Measurements from ENCODE around the gene SUV39H1. TPM values are rescaled to one million over a fixed set of nuclear protein-coding genes. Genes with fewer than 3 reads are reported as not detected.

Gene SUV39H1
- total and polyA plus RNA-seq, 2 of the 8 experiments (the other 6 are each of a cell fraction or from before 2014, with no cell fraction given), result 14.8 to 27.8 TPM

DNA sequence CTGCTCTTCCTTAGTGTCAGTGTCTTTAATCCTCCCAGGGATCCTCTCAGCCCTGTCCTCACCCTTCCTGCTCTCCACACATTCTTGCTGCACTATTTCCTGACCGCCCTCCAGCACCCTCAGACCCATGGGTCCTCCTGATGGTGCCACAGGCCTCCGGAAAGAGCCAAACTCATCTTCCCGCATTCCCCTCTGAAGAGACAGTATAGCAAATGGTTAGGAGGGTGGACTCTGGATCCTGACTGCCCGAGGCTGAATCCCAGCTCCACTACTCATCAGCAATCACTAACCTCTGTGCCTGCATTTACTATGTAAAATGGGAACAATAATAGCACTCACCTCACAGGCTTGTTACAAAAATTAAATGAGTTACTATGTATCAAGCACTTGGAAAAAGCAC is 6.2 kb downstream of the SUV39H1 start:
- Histone ChIP-seq H2BK5ac (ENCODE audit: low read depth, low read length) (no peak overlapping the region), H3K23me2 (ENCODE audit: low read depth, low read length) (no peaks in the 10 kb centered on the region), H3K79me2 (ENCODE audit: control insufficient read depth in 1 of 2, insufficient read depth in 2 of 2, low read length in 2 of 2) (peaks cover 0 to 2% of the 10 kb centered on the region in 2 experiments; a peak in 1 of 4 replicates), H3K4me2 (ENCODE audit: insufficient read depth in 1 of 2, low read depth in 2 of 2, low read length in 2 of 2) (no peak overlapping the region), H4K8ac (ENCODE audit: extremely low read depth, insufficient read depth, low read length) (no peak overlapping the region), H3K14ac (ENCODE audit: insufficient read length) (no peak overlapping the region), H3K79me1 (ENCODE audit: low read depth, low read length) (no peaks in the 10 kb centered on the region), H3K4ac (replicated peaks; ENCODE audit: insufficient read length, low read depth, low read length) (no peak overlapping the region), H4K5ac (ENCODE audit: insufficient read length, low read depth, low read length) (no peak overlapping the region), H3K56ac (replicated peaks; ENCODE audit: insufficient read length, low read depth, low read length) (no peak overlapping the region), H2BK20ac (ENCODE audit: low read length) (no peak overlapping the region), H3K23ac (ENCODE audit: insufficient read length) (no peak overlapping the region), H4K20me1 (replicated peaks in 1 of 2; ENCODE audit: control insufficient read depth in 1 of 2, insufficient read depth in 2 of 2, low read length in 2 of 2) (peaks cover 2 to 8% of the 10 kb centered on the region in 2 experiments), H3K36me3 (ENCODE audit: control insufficient read depth in 2 of 4, insufficient read depth in 4 of 4, low read length in 3 of 4) (peaks cover 5 to 47% (median 32%) of the 10 kb centered on the region in 4 experiments; a peak in 6 of 8 replicates), H2AFZ (ENCODE audit: low read length) (no peak overlapping the region), H2BK12ac (ENCODE audit: low read depth, low read length) (no peak overlapping the region), H3K9ac (replicated peaks in 1 of 4; ENCODE audit: extremely low read depth in 1 of 4, low read depth in 3 of 4, low read length in 3 of 4) (no peak overlapping the region), H2AK5ac (ENCODE audit: low read depth, low read length) (no peak overlapping the region), H4K91ac (replicated peaks; ENCODE audit: insufficient read length, low read length) (no peak overlapping the region), H3K4me1 (replicated peaks in 1 of 4; ENCODE audit: control insufficient read depth in 3 of 4, insufficient read depth in 4 of 4, low read length in 3 of 4) (peaks cover 0 to 12% (median 4%) of the 10 kb centered on the region in 4 experiments; a peak in 3 of 7 replicates), H2BK120ac (replicated peaks; ENCODE audit: low read depth, low read length) (no peak overlapping the region), H3K9me3 (ENCODE audit: insufficient read depth in 2 of 2, low read depth in 1 of 2, low read length in 1 of 2) (no peaks in the 10 kb centered on the region), H3K4me3 (ENCODE audit: extremely low read depth in 1 of 4, insufficient read depth in 2 of 4, low read depth in 3 of 4, low read length in 4 of 4) (no peak overlapping the region), H2BK15ac (ENCODE audit: low read length) (no peak overlapping the region), H3K18ac (ENCODE audit: extremely low read depth, low read length) (no peak overlapping the region), H3K27me3 (replicated peaks in 1 of 4; ENCODE audit: control insufficient read depth in 3 of 4, extremely low read depth in 1 of 4, insufficient read depth in 3 of 4, low read length in 3 of 4) (no peaks in the 10 kb centered on the region), H3K27ac (ENCODE audit: low read depth, low read length) (no peak overlapping the region)
- TF ChIP-seq, protein P1, sequence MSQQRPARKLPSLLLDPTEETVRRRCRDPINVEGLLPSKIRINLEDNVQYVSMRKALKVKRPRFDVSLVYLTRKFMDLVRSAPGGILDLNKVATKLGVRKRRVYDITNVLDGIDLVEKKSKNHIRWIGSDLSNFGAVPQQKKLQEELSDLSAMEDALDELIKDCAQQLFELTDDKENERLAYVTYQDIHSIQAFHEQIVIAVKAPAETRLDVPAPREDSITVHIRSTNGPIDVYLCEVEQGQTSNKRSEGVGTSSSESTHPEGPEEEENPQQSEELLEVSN (IDR thresholded peaks at IDR 0.05), result no peak
- TF ChIP-seq CHD2 (IDR thresholded peaks at IDR 0.05; ENCODE audit: low read length), result no peak
- no peak for TF ChIP-seq JUN (IDR thresholded peaks at IDR 0.05; ENCODE audit: low read depth, low read length)
- no peak for TF ChIP-seq RBBP5 (IDR thresholded peaks at IDR 0.05; ENCODE audit: borderline replicate concordance, low read depth, low read length)
- DNase-seq (ENCODE audit: low read depth in 1 of 2, low spot score in 2 of 2), result no peak
- CTCF ChIA-PET (ENCODE audit: partially characterized antibody), result no interaction called here
- WGBS, 2 experiments (ENCODE audit: extremely low coverage in 1 of 2, insufficient coverage in 1 of 2, insufficient read length in 1 of 2, insufficient replicate concordance in 2 of 2, low coverage in 1 of 2, low lambda C conversion rate in 2 of 2, missing lambda C conversion rate in 1 of 2), result 88% methylated on average over 3 of the region's 4 CpGs; no CpG with 5 or more reads in 1 of the 2 experiments
- no peak for FAIRE-seq
- POLR2A ChIA-PET (ENCODE audit: partially characterized antibody), result no interaction called here
